Psoas muscle (tissue), 8 donors: ENCODE data around the gene C16orf74. TPM values are rescaled to one million over a fixed set of nuclear protein-coding genes. Genes with fewer than 3 reads are reported as not detected.

Experiments
- ATAC-seq, 4 donors: fragments of 200-7000 bp; cut with Tn5 transposase; one replicate each; pipeline ENCODE4 v1.9.1; 2020; ENCODE audit warnings: moderate library complexity in 3 of 4, mild to moderate bottlenecking in 2 of 4
- DNase-seq, 2 donors: peaks; one replicate each; pipeline ENCODE4 v3.0.0-alpha.2; 2020
- H3K27ac ChIP-seq: fragments of 200-600 bp; one replicate; pipeline ENCODE4 v1.8.0; 2022
- H3K27me3 ChIP-seq, 3 donors: fragments of 200-600 bp in 1 of 3; one replicate each; pipeline versions ENCODE4 v1.6.1 to v1.8.0; 2013 to 2022; ENCODE audit warnings: low read length in 2 of 3, mild to moderate bottlenecking in 2 of 3, moderate library complexity in 1 of 3; ENCODE audit not compliant: insufficient read depth in 3 of 3
- H3K36me3 ChIP-seq, 2 donors: fragments of 200-600 bp in 1 of 2; one replicate each; pipeline versions ENCODE4 v1.6.1 to v1.8.0; 2013 to 2022; ENCODE audit warnings: low read depth in 1 of 2, mild to moderate bottlenecking in 1 of 2, moderate library complexity in 1 of 2; ENCODE audit not compliant: insufficient read depth in 1 of 2
- H3K4me1 ChIP-seq: fragments of 200-600 bp; one replicate; pipeline ENCODE4 v1.8.0; 2022
- H3K4me3 ChIP-seq: fragments of 200-600 bp; one replicate; pipeline ENCODE4 v1.8.0; 2022; ENCODE audit warnings: mild to moderate bottlenecking
- H3K9me3 ChIP-seq: fragments of 200-600 bp; one replicate; pipeline ENCODE4 v1.8.0; 2022
- CTCF ChIP-seq: fragments of 200-600 bp; IDR thresholded peaks from one replicate; pipeline ENCODE4 v1.8.0; 2022; ENCODE audit warnings: antibody characterized with exemption
- WGBS, 3 donors: extraction: QIAGEN DNeasy Blood & Tissue Kit; methylation state at CpG; one replicate each; pipeline versions ENCODE4 v1.1.6 to v1.1.7; 2013; 5-methylcytosine and 5-hydroxymethylcytosine counted together
- intact Hi-C, 2 donors: fragments of 100-400 bp; cut with DNase I; formaldehyde crosslinking; loops; one replicate each; pipeline versions ENCODE4 v1.11.0 to v1.14.2; 2022
- polyA plus RNA-seq, 3 donors: library from polyadenylated mRNA; stranded (reverse); fragments of 200-250 nt; gene quantifications; one replicate each; pipeline ENCODE4 v1.2.3, GENCODE V29; 2013
- total RNA-seq, 4 donors: library from RNA; stranded (reverse); fragmentation: NEBNext Ultra II Directional in 2 of 4; extraction: Animal tissue kit (Norgen Biotek cat#: 25700) in 2 of 4; gene quantifications; one replicate each; pipeline versions ENCODE4 v1.2.1 to v1.2.4, GENCODE V29; 2021 to 2023
- donor health status: healthy with polysubstance abuse.
- donor health status: DM: no; HTN: no; CAD: no; lungs with moderate emphysema.
- donor health status: Bipolar disorder and iron deficiency.
- donor health status: healthy.
- donor health status: DM: yes; HTN: yes; CAD: no.
- donor health status: DM: no; HTN: no; CAD: no.
- donor health status: DM: no; HTN: no; CAD: no.
- donor health status: DM: yes; HTN: yes; CAD: no.

The C16orf74 gene
- total and polyA plus RNA-seq, 7 donors, result 0.13 to 3.8 (median 0.24) TPM; not detected in 2

GRCh38 chr16:85789773-85790172 is 38.9 kb upstream of the C16orf74 start:
- no peak overlapping the region for H3K27ac ChIP-seq
- 82 to 90% (median 85%) methylated on average over 6 of the region's 6 CpGs for WGBS, 3 donors
- DNase-seq, result no peak
- intact Hi-C loops, result no loop called here
- H3K9me3 ChIP-seq, result no peaks in the 10 kb centered on the region
- TF ChIP-seq CTCF, result no peak
- no peaks in the 10 kb centered on the region for H3K27me3 ChIP-seq
- no peak overlapping the region for H3K4me3 ChIP-seq
- H3K4me1 ChIP-seq, result no peaks in the 10 kb centered on the region
- peaks cover 4 to 74% of the 10 kb centered on the region in 2 donors for H3K36me3 ChIP-seq
- no peak for ATAC-seq

DNA sequence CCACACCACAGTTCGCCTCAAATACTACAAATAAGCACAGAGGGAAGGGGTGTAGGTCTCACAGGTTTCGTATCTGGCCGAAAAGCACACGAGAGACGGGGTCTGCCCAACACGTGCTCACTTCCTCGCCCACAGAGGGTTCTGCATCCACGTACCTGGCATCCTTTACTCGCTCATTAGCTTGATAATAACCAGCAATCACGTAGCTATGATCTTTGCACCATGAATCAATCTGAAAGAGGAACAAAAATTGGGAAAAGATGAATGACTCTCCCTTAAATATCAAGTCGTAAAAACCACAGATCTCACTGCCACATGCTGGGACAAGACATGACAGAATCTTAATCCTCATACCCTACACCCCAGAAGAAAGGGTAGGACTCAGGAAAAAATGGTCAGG is 37.9 kb upstream of the C16orf74 start:
- Histone ChIP-seq H3K27ac (no peak overlapping the region), H3K36me3 (peaks cover 4 to 72% of the 10 kb centered on the region in 2 donors), H3K9me3 (no peaks in the 10 kb centered on the region), H3K27me3 (no peaks in the 10 kb centered on the region), H3K4me1 (no peaks in the 10 kb centered on the region), H3K4me3 (no peak overlapping the region)
- DNase-seq (no peak), ATAC-seq (no peak)
- no peak for TF ChIP-seq CTCF
- WGBS, 3 donors, result 92 to 97% (median 96%) methylated on average over 11 of the region's 11 CpGs
- intact Hi-C loops, result no loop called here

DNA sequence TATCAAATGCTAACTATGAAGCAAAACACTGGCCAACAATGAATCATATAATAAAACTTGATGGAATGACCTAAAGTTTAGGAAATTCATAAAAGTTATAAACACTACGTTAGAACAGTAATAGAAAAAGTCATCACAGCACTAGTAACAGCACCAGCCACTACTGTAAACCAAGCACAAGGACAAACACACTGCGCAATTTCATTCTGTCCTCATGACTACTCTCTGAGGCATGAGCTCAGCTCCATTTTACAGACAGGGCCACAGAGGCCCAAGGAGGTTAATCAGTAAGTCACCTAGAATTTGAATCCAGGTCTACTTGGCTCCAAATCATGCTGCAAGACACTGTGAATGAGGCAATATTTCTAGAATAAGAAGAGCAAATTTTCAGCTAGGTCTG is 35.0 kb upstream of the C16orf74 start:
- intact Hi-C loops, result no loop called here
- peaks cover 4 to 56% of the 10 kb centered on the region in 2 donors for H3K36me3 ChIP-seq
- no peak overlapping the region for H3K4me3 ChIP-seq
- TF ChIP-seq CTCF, result no peak
- 85 to 97% (median 97%) methylated on average over 2 of the region's 2 CpGs for WGBS, 3 donors
- H3K9me3 ChIP-seq, result no peaks in the 10 kb centered on the region
- no peak overlapping the region for H3K27ac ChIP-seq
- H3K27me3 ChIP-seq, result no peaks in the 10 kb centered on the region
- H3K4me1 ChIP-seq, result peaks cover 17% of the 10 kb centered on the region
- ATAC-seq, result no peak
- DNase-seq, result no peak

- H3K36me3 ChIP-seq, result peaks cover 11 to 67% of the 10 kb centered on the region in 2 donors
- WGBS, 3 donors, result 95 to 98% (median 97%) methylated on average over 2 of the region's 2 CpGs
Observed at GRCh38 chr16:85784813-85785212, 33.9 kb upstream of the C16orf74 start.

More at GRCh38 chr16:85784813-85785212, 33.9 kb upstream of the C16orf74 start:
- DNase-seq, result no peak
- Histone ChIP-seq H3K4me3 (no peak overlapping the region), H3K27me3 (no peaks in the 10 kb centered on the region), H3K27ac (no peak overlapping the region), H3K4me1 (peaks cover 17% of the 10 kb centered on the region), H3K9me3 (no peaks in the 10 kb centered on the region)
- intact Hi-C loops, result no loop called here
- ATAC-seq, result no peak
- no peak for TF ChIP-seq CTCF
